Stomach (tissue), 9 donors: ENCODE results near the gene EMP3. TPM values are rescaled to one million over a fixed set of nuclear protein-coding genes. Genes with fewer than 3 reads are reported as not detected.

Experiments used
- DNase-seq, 2 donors: peaks; one replicate each; pipeline versions ENCODE4 v3.0.0 to v3.0.0-alpha.2; 2013 to 2019
- H3K27ac ChIP-seq, 5 donors: fragments of 200-600 bp in 4 of 5; sonication (generic) in 4 of 5; one replicate each; pipeline ENCODE4 v1.5.1; 2013 to 2019; ENCODE audit warnings: mild to moderate bottlenecking in 1 of 5, moderate library complexity in 1 of 5
- H3K27me3 ChIP-seq, 3 donors: fragments of 200-600 bp; sonication (generic); one replicate each; pipeline ENCODE4 v1.5.1; 2017 to 2019; ENCODE audit warnings: mixed run types in 1 of 3
- H3K36me3 ChIP-seq, 4 donors: fragments of 200-600 bp; sonication (generic); 1 replicate in 3 of 4; 2 replicates in 1 of 4; pipeline ENCODE4 v1.5.1; 2016 to 2019
- H3K4me1 ChIP-seq, 4 donors: fragments of 200-600 bp; sonication (generic); one replicate each; pipeline ENCODE4 v1.5.1; 2016 to 2019
- H3K4me3 ChIP-seq, 4 donors: fragments of 200-600 bp; sonication (generic) in 3 of 4; one replicate each; pipeline ENCODE4 v1.5.1; 2016 to 2019; ENCODE audit warnings: mild to moderate bottlenecking in 1 of 4
- H3K9me3 ChIP-seq, 4 donors: fragments of 200-600 bp; sonication (generic); one replicate each; pipeline ENCODE4 v1.5.1; 2016 to 2019
- EP300 ChIP-seq: sonication (generic); formaldehyde crosslinking; IDR thresholded peaks from one replicate; pipeline ENCODE4 v1.6.1; 2017; ENCODE audit warnings: antibody characterized with exemption
- POLR2A ChIP-seq, 4 donors: fragments of 450-650 bp; IDR thresholded peaks; one replicate each; pipeline ENCODE4 v1.6.1; 2016; ENCODE audit warnings: antibody characterized with exemption in 4 of 4, control low read depth in 2 of 4, mild to moderate bottlenecking in 1 of 4, moderate library complexity in 1 of 4
- POLR2AphosphoS5 ChIP-seq, 3 donors: sonication (generic); formaldehyde crosslinking; IDR thresholded peaks; one replicate each; pipeline ENCODE4 v1.6.1; 2016; ENCODE audit warnings: antibody characterized with exemption in 3 of 3
- WGBS, 5 donors: extraction: QIAGEN DNeasy Blood & Tissue Kit in 3 of 5; methylation state at CpG; one replicate each; pipeline versions ENCODE4 v1.1.5 to v1.1.7; 2013 to 2018; 5-methylcytosine and 5-hydroxymethylcytosine counted together
- intact Hi-C: fragments of 100-400 bp; cut with DNase I; formaldehyde crosslinking; loops from one replicate; pipeline ENCODE4 v1.15.1; 2023; ENCODE audit warnings: low total_unique reads
- polyA plus RNA-seq, 3 donors: library from polyadenylated mRNA; stranded (reverse); fragments of 200-250 nt; gene quantifications; one replicate each; pipeline ENCODE4 v1.2.3, GENCODE V29; 2013
- total RNA-seq, 5 donors: library from RNA; depleted of rRNA; stranded (reverse); fragments of >200 nt; gene quantifications; one replicate each; pipeline versions ENCODE4 v1.1.0 to v1.2.3, GENCODE V29; 2014 to 2016
- TF ChIP-seq, protein P1 (sequence below), 7 experiments: fragments of 450-650 bp in 4 of 7; fragments of 200-600 bp in 3 of 7; sonication (generic) in 3 of 7; IDR thresholded peaks; one replicate each; pipeline ENCODE4 v1.5.1; 2016 to 2019; ENCODE audit warnings: antibody characterized with exemption in 7 of 7, control low read depth in 2 of 7, mild to moderate bottlenecking in 1 of 7
- donor health status: healthy with polysubstance abuse.
- donor health status: Bipolar disorder and iron deficiency.
- donor health status: healthy.

EMP3 gene
- total and polyA plus RNA-seq, 8 donors: 6.4 to 61.4 (median 44.4) TPM

DNA sequence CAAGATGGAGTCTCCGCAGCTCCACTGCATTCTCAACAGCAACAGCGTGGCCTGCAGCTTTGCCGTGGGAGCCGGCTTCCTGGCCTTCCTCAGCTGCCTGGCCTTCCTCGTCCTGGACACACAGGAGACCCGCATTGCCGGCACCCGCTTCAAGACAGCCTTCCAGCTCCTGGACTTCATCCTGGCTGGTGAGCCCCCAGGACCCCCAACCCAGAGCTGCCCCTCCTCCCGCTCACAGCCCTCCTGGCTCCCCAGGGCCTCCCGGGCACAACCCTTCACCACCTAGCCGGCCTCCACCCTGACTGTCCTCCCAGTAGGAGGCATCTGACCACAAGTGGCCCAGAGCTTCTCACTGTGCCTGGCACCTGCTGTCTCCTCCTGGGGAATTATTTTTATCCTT, 48.2 kb downstream of the EMP3 start:
- no peak overlapping the region for H3K4me3 ChIP-seq
- no peak overlapping the region for H3K27ac ChIP-seq
- TF ChIP-seq EP300 (no peak), POLR2AphosphoS5 (IDR thresholded peaks at IDR 0.05) (no peak), POLR2A (IDR thresholded peaks at IDR 0.05) (no peak)
- TF ChIP-seq, protein P1, sequence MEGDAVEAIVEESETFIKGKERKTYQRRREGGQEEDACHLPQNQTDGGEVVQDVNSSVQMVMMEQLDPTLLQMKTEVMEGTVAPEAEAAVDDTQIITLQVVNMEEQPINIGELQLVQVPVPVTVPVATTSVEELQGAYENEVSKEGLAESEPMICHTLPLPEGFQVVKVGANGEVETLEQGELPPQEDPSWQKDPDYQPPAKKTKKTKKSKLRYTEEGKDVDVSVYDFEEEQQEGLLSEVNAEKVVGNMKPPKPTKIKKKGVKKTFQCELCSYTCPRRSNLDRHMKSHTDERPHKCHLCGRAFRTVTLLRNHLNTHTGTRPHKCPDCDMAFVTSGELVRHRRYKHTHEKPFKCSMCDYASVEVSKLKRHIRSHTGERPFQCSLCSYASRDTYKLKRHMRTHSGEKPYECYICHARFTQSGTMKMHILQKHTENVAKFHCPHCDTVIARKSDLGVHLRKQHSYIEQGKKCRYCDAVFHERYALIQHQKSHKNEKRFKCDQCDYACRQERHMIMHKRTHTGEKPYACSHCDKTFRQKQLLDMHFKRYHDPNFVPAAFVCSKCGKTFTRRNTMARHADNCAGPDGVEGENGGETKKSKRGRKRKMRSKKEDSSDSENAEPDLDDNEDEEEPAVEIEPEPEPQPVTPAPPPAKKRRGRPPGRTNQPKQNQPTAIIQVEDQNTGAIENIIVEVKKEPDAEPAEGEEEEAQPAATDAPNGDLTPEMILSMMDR (IDR thresholded peaks at IDR 0.05): no peak
- DNase-seq: no peak
- no peaks in the 10 kb centered on the region for H3K36me3 ChIP-seq
- H3K27me3 ChIP-seq: no peaks in the 10 kb centered on the region
- intact Hi-C loops: no loop called here
- no peaks in the 10 kb centered on the region for H3K9me3 ChIP-seq
- no peaks in the 10 kb centered on the region for H3K4me1 ChIP-seq
- 89 to 96% (median 93%) methylated on average over 11 of the region's 11 CpGs for WGBS, 5 donors

DNA sequence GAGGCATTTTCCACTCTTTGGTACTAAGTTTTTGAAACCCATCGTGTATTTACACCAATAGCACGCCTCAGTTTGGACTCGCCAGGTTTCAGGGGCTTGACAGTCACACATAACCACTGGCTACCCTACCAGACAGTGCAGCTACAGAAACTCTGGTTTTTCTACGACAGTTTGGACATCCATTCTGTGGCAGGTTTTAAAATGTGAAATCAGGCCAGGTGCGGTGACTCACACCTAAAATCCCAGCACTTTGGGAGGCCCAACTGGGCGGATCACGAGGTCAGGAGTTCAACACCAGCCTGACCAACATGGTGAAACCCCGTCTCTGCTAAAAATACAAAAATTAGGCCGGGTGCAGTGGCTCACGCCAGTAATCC, 52.8 kb downstream of the EMP3 start:
- intact Hi-C loops: no loop called here

DNA sequence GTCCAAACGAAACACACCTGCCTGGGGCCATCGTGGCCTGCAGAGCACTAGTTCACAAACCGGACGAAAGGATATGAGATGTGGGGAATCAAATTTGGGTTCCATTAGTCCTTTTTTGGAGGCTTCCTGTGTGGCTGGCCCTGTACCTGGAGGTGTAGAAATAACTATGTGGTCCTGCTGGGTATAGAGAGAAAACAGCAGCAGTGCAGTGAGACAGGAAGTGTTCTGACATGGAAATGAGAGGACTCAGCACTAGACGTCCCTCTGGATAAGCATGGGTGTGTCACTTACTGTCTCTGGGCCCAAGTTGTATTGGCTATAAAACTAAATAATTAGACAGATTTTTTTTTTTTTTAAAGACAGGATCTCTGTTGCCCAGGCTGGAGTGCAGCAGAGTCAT, 53.7 kb downstream of the EMP3 start:
- intact Hi-C loops: no loop called here
- Histone ChIP-seq H3K27me3 (no peaks in the 10 kb centered on the region), H3K27ac (no peak overlapping the region), H3K4me1 (no peaks in the 10 kb centered on the region), H3K36me3 (peaks cover 20 to 41% (median 32%) of the 10 kb centered on the region in 4 donors), H3K9me3 (no peaks in the 10 kb centered on the region), H3K4me3 (no peak overlapping the region)
- no peak for DNase-seq
- 73 to 77% (median 75%) methylated on average over 5 of the region's 5 CpGs for WGBS, 5 donors
- no peak for TF ChIP-seq POLR2A (IDR thresholded peaks at IDR 0.05)

More for the DNA sequence above, 52.8 kb downstream of the EMP3 start:
- H3K27me3 ChIP-seq: no peaks in the 10 kb centered on the region
- whole genome bisulfite sequencing, 5 donors: 86 to 92% (median 92%) methylated on average over 9 to 10 of the region's 10 CpGs
- no peaks in the 10 kb centered on the region for H3K9me3 ChIP-seq
- peaks cover 11 to 33% (median 23%) of the 10 kb centered on the region in 4 donors for H3K36me3 ChIP-seq
- H3K4me1 ChIP-seq: no peaks in the 10 kb centered on the region
- no peak overlapping the region for H3K4me3 ChIP-seq
- no peak for TF ChIP-seq POLR2AphosphoS5 (IDR thresholded peaks at IDR 0.05)
- TF ChIP-seq, protein P1 (IDR thresholded peaks at IDR 0.05): no peak
- TF ChIP-seq EP300: no peak
- TF ChIP-seq POLR2A (IDR thresholded peaks at IDR 0.05): no peak
- no peak overlapping the region for H3K27ac ChIP-seq
- DNase-seq: no peak

Other genes with a start within 250 kb of the EMP3 start
- gene PLA2G4C, start 214.7 kb upstream of the EMP3 start, total RNA-seq: 10 to 100 TPM in 1 of 5 donors, 1 to 10 TPM in 4; 1.4 to 90.2 (median 6.2) TPM
- 1 to 10 TPM; 3.7 to 6.7 (median 5.7) TPM for gene PLA2G4C, start 214.7 kb upstream of the EMP3 start, polyA plus RNA-seq
- gene LIG1, start 155.2 kb upstream of the EMP3 start, total RNA-seq: 10 to 100 TPM; 16.0 to 35.6 (median 19.7) TPM
- 10 to 100 TPM; 15.9 to 48.2 (median 16.8) TPM for gene LIG1, start 155.2 kb upstream of the EMP3 start, polyA plus RNA-seq
- gene ZSWIM9, start 154.9 kb upstream of the EMP3 start, total RNA-seq: 10 to 100 TPM in 2 of 5 donors, 1 to 10 TPM in 3; 1.3 to 28.0 (median 4.0) TPM
- gene ZSWIM9, start 154.9 kb upstream of the EMP3 start, polyA plus RNA-seq: 1 to 10 TPM; 3.0 to 6.9 (median 3.5) TPM
- 10 to 100 TPM in 4 of 5 donors, 1 to 10 TPM in 1; 5.2 to 63.6 (median 39.4) TPM for gene CARD8, start 69.6 kb upstream of the EMP3 start, total RNA-seq
- 10 to 100 TPM; 16.0 to 20.7 (median 17.1) TPM for gene CARD8, start 69.6 kb upstream of the EMP3 start, polyA plus RNA-seq
- gene ZNF114, start 55.5 kb upstream of the EMP3 start, total RNA-seq: under 1 TPM in 1 of 5 donors, not detected in 4; 0.55 TPM
- under 1 TPM in 1 of 3 donors, not detected in 2; 0.10 TPM for gene ZNF114, start 55.5 kb upstream of the EMP3 start, polyA plus RNA-seq
- gene TMEM143, start 38.4 kb downstream of the EMP3 start, total RNA-seq: 10 to 100 TPM in 4 of 5 donors, 1 to 10 TPM in 1; 9.4 to 33.3 (median 12.3) TPM
- gene TMEM143, start 38.4 kb downstream of the EMP3 start, polyA plus RNA-seq: 1 to 10 TPM; 4.2 to 8.6 (median 7.8) TPM
- gene SYNGR4, start 38.8 kb downstream of the EMP3 start, total RNA-seq: not detected
- gene SYNGR4, start 38.8 kb downstream of the EMP3 start, polyA plus RNA-seq: not detected
- 100 to 1,000 TPM in 1 of 5 donors, 10 to 100 TPM in 4; 45.8 to 123 (median 67.7) TPM for gene KDELR1, start 66.0 kb downstream of the EMP3 start, total RNA-seq
- 10 to 100 TPM; 69.8 to 93.8 (median 72.0) TPM for gene KDELR1, start 66.0 kb downstream of the EMP3 start, polyA plus RNA-seq
- gene GRIN2D, start 68.1 kb downstream of the EMP3 start, total RNA-seq: 1 to 10 TPM in 1 of 5 donors, under 1 TPM in 2, not detected in 2; 0.14 to 1.8 (median 0.37) TPM
- under 1 TPM in 2 of 3 donors, not detected in 1; 0.06 to 0.10 TPM for gene GRIN2D, start 68.1 kb downstream of the EMP3 start, polyA plus RNA-seq
- gene GRWD1, start 120.4 kb downstream of the EMP3 start, total RNA-seq: 10 to 100 TPM in 4 of 5 donors, 1 to 10 TPM in 1; 5.8 to 49.4 (median 18.5) TPM
- 10 to 100 TPM in 2 of 3 donors, 1 to 10 TPM in 1; 7.6 to 13.9 (median 12.8) TPM for gene GRWD1, start 120.4 kb downstream of the EMP3 start, polyA plus RNA-seq
- gene KCNJ14, start 130.0 kb downstream of the EMP3 start, total RNA-seq: 1 to 10 TPM in 2 of 5 donors, under 1 TPM in 1, not detected in 2; 0.92 to 4.6 (median 1.0) TPM
- under 1 TPM in 2 of 3 donors, not detected in 1; 0.19 to 0.75 TPM for gene KCNJ14, start 130.0 kb downstream of the EMP3 start, polyA plus RNA-seq
- gene CYTH2, start 143.8 kb downstream of the EMP3 start, total RNA-seq: 100 to 1,000 TPM in 2 of 5 donors, 10 to 100 TPM in 3; 39.3 to 229 (median 75.9) TPM
- gene CYTH2, start 143.8 kb downstream of the EMP3 start, polyA plus RNA-seq: 10 to 100 TPM; 46.3 to 63.7 (median 48.8) TPM
- 10 to 100 TPM in 1 of 5 donors, 1 to 10 TPM in 1, under 1 TPM in 2, not detected in 1; 0.45 to 23.5 (median 1.1) TPM for gene LMTK3, start 186.3 kb downstream of the EMP3 start, total RNA-seq
- 1 to 10 TPM; 1.1 to 3.5 (median 2.8) TPM for gene LMTK3, start 186.3 kb downstream of the EMP3 start, polyA plus RNA-seq
- 1 to 10 TPM in 2 of 5 donors, not detected in 3; 2.6 to 3.1 TPM for gene SULT2B1, start 226.6 kb downstream of the EMP3 start, total RNA-seq
- 10 to 100 TPM in 1 of 3 donors, 1 to 10 TPM in 2; 2.0 to 46.8 (median 5.0) TPM for gene SULT2B1, start 226.6 kb downstream of the EMP3 start, polyA plus RNA-seq